Parathyroid adenoma (tissue), 2 donors: Measurements from ENCODE around the gene BCL11B.

Experiments used
- H2AFZ ChIP-seq: fragments of 300-600 bp; sonication (generic); one replicate; pipeline ENCODE4 v1.7.0; 2017; ENCODE audit warnings: antibody characterized with exemption, mild to moderate bottlenecking
- H3K27ac ChIP-seq: fragments of 300-600 bp; sonication (generic); one replicate; pipeline ENCODE4 v1.7.0; 2017
- H3K27me3 ChIP-seq: fragments of 300-600 bp; sonication (generic); one replicate; pipeline ENCODE4 v1.7.0; 2017; ENCODE audit warnings: low read length; ENCODE audit not compliant: control insufficient read depth, insufficient read depth
- H3K36me3 ChIP-seq: fragments of 300-600 bp; sonication (generic); one replicate; pipeline ENCODE4 v1.7.0; 2017; ENCODE audit warnings: low read length; ENCODE audit not compliant: control insufficient read depth, insufficient read depth
- H3K4me1 ChIP-seq: fragments of 300-600 bp; sonication (generic); one replicate; pipeline ENCODE4 v1.7.0; 2017; ENCODE audit warnings: control low read depth
- H3K4me2 ChIP-seq: fragments of 300-600 bp; sonication (generic); one replicate; pipeline ENCODE4 v1.7.0; 2017; ENCODE audit warnings: low read length
- H3K4me3 ChIP-seq: fragments of 300-600 bp; sonication (generic); one replicate; pipeline ENCODE4 v1.7.0; 2017; ENCODE audit warnings: low read depth, low read length
- H3K79me2 ChIP-seq: fragments of 300-600 bp; sonication (generic); one replicate; pipeline ENCODE4 v1.7.0; 2017; ENCODE audit warnings: control low read depth
- H3K9ac ChIP-seq: fragments of 300-600 bp; sonication (generic); one replicate; pipeline ENCODE4 v1.7.0; 2017; ENCODE audit warnings: mild to moderate bottlenecking
- H3K9me3 ChIP-seq: fragments of 300-600 bp; sonication (generic); one replicate; pipeline ENCODE4 v1.7.0; 2017; ENCODE audit warnings: low read length; ENCODE audit not compliant: control insufficient read depth
- CTCF ChIP-seq: fragments of 300-600 bp; sonication (generic); IDR thresholded peaks from one replicate; pipeline ENCODE4 v1.7.0; 2017; ENCODE audit warnings: antibody characterized with exemption, mild to moderate bottlenecking
- donor health status: primary hyperparathyroidism.

The BCL11B gene

GRCh38 chr14:99213527-99213971, 58.4 kb downstream of the BCL11B start:
- no peaks in the 10 kb centered on the region for H3K36me3 ChIP-seq
- H3K9me3 ChIP-seq = no peaks in the 10 kb centered on the region
- H3K27ac ChIP-seq = no peak overlapping the region
- no peaks in the 10 kb centered on the region for H3K79me2 ChIP-seq
- no peak overlapping the region for H3K9ac ChIP-seq
- no peaks in the 10 kb centered on the region for H3K27me3 ChIP-seq
- no peak overlapping the region for H2AFZ ChIP-seq
- no peak overlapping the region for H3K4me2 ChIP-seq
- no peak for TF ChIP-seq CTCF
- H3K4me1 ChIP-seq = no peaks in the 10 kb centered on the region
- H3K4me3 ChIP-seq = no peak overlapping the region

- no peak overlapping the region for H3K9ac ChIP-seq
- H2AFZ ChIP-seq = no peak overlapping the region
- no peaks in the 10 kb centered on the region for H3K9me3 ChIP-seq
- H3K79me2 ChIP-seq = no peaks in the 10 kb centered on the region
- no peak overlapping the region for H3K4me3 ChIP-seq
- no peaks in the 10 kb centered on the region for H3K27me3 ChIP-seq
- no peaks in the 10 kb centered on the region for H3K36me3 ChIP-seq
- H3K27ac ChIP-seq = no peak overlapping the region
- H3K4me2 ChIP-seq = no peak overlapping the region
- no peaks in the 10 kb centered on the region for H3K4me1 ChIP-seq
- no peak for TF ChIP-seq CTCF
Observed at GRCh38 chr14:99213101-99213500, 58.9 kb downstream of the BCL11B start.

- Histone ChIP-seq H3K4me2 (no peak overlapping the region), H3K9ac (no peak overlapping the region), H3K27me3 (no peaks in the 10 kb centered on the region), H3K79me2 (no peaks in the 10 kb centered on the region), H3K9me3 (no peaks in the 10 kb centered on the region), H2AFZ (no peak overlapping the region), H3K36me3 (no peaks in the 10 kb centered on the region), H3K27ac (no peak overlapping the region), H3K4me1 (no peaks in the 10 kb centered on the region), H3K4me3 (no peak overlapping the region)
- no peak for TF ChIP-seq CTCF
Observed at GRCh38 chr14:99212646-99213045, 59.4 kb downstream of the BCL11B start.

- TF ChIP-seq CTCF = no peak
- H3K36me3 ChIP-seq = no peaks in the 10 kb centered on the region
- H2AFZ ChIP-seq = no peak overlapping the region
- H3K4me1 ChIP-seq = no peaks in the 10 kb centered on the region
- no peak overlapping the region for H3K9ac ChIP-seq
- H3K4me2 ChIP-seq = no peak overlapping the region
- no peaks in the 10 kb centered on the region for H3K27me3 ChIP-seq
- no peaks in the 10 kb centered on the region for H3K9me3 ChIP-seq
- H3K79me2 ChIP-seq = no peaks in the 10 kb centered on the region
- no peak overlapping the region for H3K4me3 ChIP-seq
- H3K27ac ChIP-seq = no peak overlapping the region
Observed at GRCh38 chr14:99212199-99212598, 59.8 kb downstream of the BCL11B start.

GRCh38 chr14:99211410-99211809, 60.6 kb downstream of the BCL11B start:
- Histone ChIP-seq H3K27me3 (no peaks in the 10 kb centered on the region), H2AFZ (no peak overlapping the region), H3K4me1 (no peaks in the 10 kb centered on the region), H3K9ac (no peak overlapping the region), H3K4me3 (no peak overlapping the region), H3K4me2 (no peak overlapping the region), H3K27ac (no peak overlapping the region), H3K36me3 (no peaks in the 10 kb centered on the region), H3K79me2 (no peaks in the 10 kb centered on the region), H3K9me3 (no peaks in the 10 kb centered on the region)
- no peak for TF ChIP-seq CTCF
